Stimulated activated CD4-positive, alpha-beta T cell treated with anti-CD3 and anti-CD28 coated beads, Interleukin-2, amount 100 ng/mL, for 48 hours (primary cell): ENCODE measurements around the gene LENEP.
"Not testable (repeated sequence)": the region's sequence is repeated elsewhere in the genome, so short reads cannot be mapped to it uniquely, and the experiment has no call there.

Experiments used
- DNase-seq, 2 donors: peaks; one replicate each; pipeline ENCODE4 v3.0.0-alpha.2; 2020

Gene LENEP

GRCh38 chr1:154977762-154978161 is 15.6 kb upstream of the LENEP start:
- not testable (repeated sequence) for DNase-seq

GRCh38 chr1:154978360-154978759 is 15.0 kb upstream of the LENEP start:
- DNase-seq: no peak

GRCh38 chr1:154982341-154982740 is 11.0 kb upstream of the LENEP start:
- DNase-seq: no peak

- peak; percentile 93 to 97 for DNase-seq
These were observed 10.3 kb upstream of the LENEP start, which contains the start of gene FLAD1 for GRCh38 chr1:154982897-154983648. Gene FLAD1, plus strand, starts transcription at chr1:154983344. Its CDS starts 351 bp downstream, at chr1:154983695.

- no peak for DNase-seq
These were observed 9.5 kb upstream of the LENEP start for GRCh38 chr1:154983776-154984466.

GRCh38 chr1:154986736-154987135 is 6.7 kb upstream of the LENEP start:
- DNase-seq: not testable (repeated sequence)

GRCh38 chr1:154987326-154987725 is 6.1 kb upstream of the LENEP start:
- DNase-seq: no peak

GRCh38 chr1:154988058-154988954 is 5.1 kb upstream of the LENEP start:
- DNase-seq: no peak

- DNase-seq: no peak
These were observed 4.1 kb upstream of the LENEP start for GRCh38 chr1:154989195-154989860.

GRCh38 chr1:154990276-154990675 is 3.1 kb upstream of the LENEP start:
- no peak for DNase-seq

- DNase-seq: no peak
These were observed 440 bp upstream of the LENEP start for GRCh38 chr1:154992721-154993571.

GRCh38 chr1:154994269-154994587 is 842 bp downstream of the LENEP start:
- DNase-seq: no peak

GRCh38 chr1:154994591-154994990 is 1.2 kb downstream of the LENEP start:
- no peak for DNase-seq

GRCh38 chr1:154995301-154995983 is 2.1 kb downstream of the LENEP start:
- not testable (repeated sequence) for DNase-seq

- no peak for DNase-seq
These were observed 3.7 kb downstream of the LENEP start for GRCh38 chr1:154996966-154997701.

- no peak for DNase-seq
These were observed 4.9 kb downstream of the LENEP start for GRCh38 chr1:154998201-154998780.

GRCh38 chr1:154998818-154999570 is 5.6 kb downstream of the LENEP start:
- peak; percentile 76 to 80 for DNase-seq

GRCh38 chr1:154999571-155000410 is 6.4 kb downstream of the LENEP start:
- peak in 1 of 2 donors; percentile 67 for DNase-seq

GRCh38 chr1:155000411-155000725 is 7.0 kb downstream of the LENEP start:
- DNase-seq: no peak
